SK-N-SH treated with all-trans-retinoic acid at 6 μM for 48 hours (cell line): Measurements from ENCODE around the gene AFF1.

Source experiments
- BACH2 ChIP-seq: fragments of 250-450 bp; sonication (Bioruptor Pico); IDR thresholded peaks from 2 replicates; pipeline ENCODE4 v1.9.0; 2021; ENCODE audit warnings: mild to moderate bottlenecking, borderline replicate concordance
- CSDC2 ChIP-seq: fragments of 250-450 bp; sonication (Bioruptor Pico); IDR thresholded peaks from 2 replicates; pipeline ENCODE4 v1.5.0; 2020; ENCODE audit warnings: mild to moderate bottlenecking, moderate library complexity
- TSHZ2 ChIP-seq: fragments of 250-450 bp; sonication (Bioruptor Pico); IDR thresholded peaks from 2 replicates; pipeline ENCODE4 v1.5.0; 2020; ENCODE audit warnings: mild to moderate bottlenecking, moderate library complexity
- ZFP3 ChIP-seq: fragments of 250-450 bp; sonication (Bioruptor Pico); IDR thresholded peaks from 2 replicates; pipeline ENCODE4 v1.5.0; 2020; ENCODE audit warnings: mild to moderate bottlenecking, moderate library complexity

GRCh38 chr4:87029356-87029755 is 94.5 kb downstream of the AFF1 start:
- TF ChIP-seq ZFP3 (CRISPR knock-in tag) (no peak), BACH2 (CRISPR knock-in tag) (no peak), TSHZ2 (CRISPR knock-in tag) (no peak), CSDC2 (CRISPR knock-in tag) (no peak)
